ENCODE measurements around the gene VIM. TPM values are rescaled to one million over a fixed set of nuclear protein-coding genes. Genes with fewer than 3 reads are reported as not detected.

VIM gene
- total and polyA plus RNA-seq, 2 donors (not counting 1 experiment from before 2014, with no cell fraction given): 4,882 to 7,192 TPM

DNA sequence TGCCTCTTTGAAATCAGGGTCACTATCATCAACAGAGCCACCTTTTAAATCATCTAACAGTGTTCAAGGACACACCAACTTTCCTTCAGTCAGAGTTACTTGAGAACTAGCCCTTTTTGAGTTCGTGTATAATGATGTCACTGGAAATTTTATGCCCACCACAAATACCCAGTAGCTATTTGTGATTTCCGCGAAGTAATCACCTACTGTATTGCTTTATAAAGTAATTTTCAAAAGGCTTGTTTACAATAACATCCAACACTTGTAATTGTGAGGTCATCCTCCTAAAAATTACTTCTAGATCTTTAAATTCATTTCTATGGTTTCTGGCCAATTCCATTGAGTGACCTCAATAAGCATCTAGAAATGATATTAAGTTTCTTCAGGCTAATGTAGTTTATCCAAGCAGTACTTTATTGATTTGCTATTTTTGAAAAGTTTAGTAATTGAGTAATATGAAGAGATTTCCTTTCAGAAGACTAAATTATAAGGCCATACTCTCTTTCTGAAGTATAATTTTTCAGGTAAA is 39.3 kb upstream of the VIM start:
- H3K27me3 ChIP-seq (ENCODE audit: control insufficient read depth, insufficient read depth, low read length): no peaks in the 10 kb centered on the region
- no peaks in the 10 kb centered on the region for H3K9me3 ChIP-seq (ENCODE audit: control insufficient read depth, insufficient read depth, low read depth, low read length)
- DNase-seq (ENCODE audit: low read depth in 2 of 2): no peak
- no peak overlapping the region for H3K9ac ChIP-seq (ENCODE audit: insufficient read depth, low read length)
- no peak overlapping the region for H3K27ac ChIP-seq (ENCODE audit: insufficient read depth, low read length)
- no peaks in the 10 kb centered on the region for H3K36me3 ChIP-seq (ENCODE audit: control insufficient read depth, insufficient read depth, low read length)
- no peaks in the 10 kb centered on the region for H4K20me1 ChIP-seq (ENCODE audit: control insufficient read depth, extremely low read depth, insufficient read depth, low read length)
- H3K79me2 ChIP-seq (ENCODE audit: control insufficient read depth, insufficient read depth, low read length): no peaks in the 10 kb centered on the region
- TF ChIP-seq, protein P1, sequence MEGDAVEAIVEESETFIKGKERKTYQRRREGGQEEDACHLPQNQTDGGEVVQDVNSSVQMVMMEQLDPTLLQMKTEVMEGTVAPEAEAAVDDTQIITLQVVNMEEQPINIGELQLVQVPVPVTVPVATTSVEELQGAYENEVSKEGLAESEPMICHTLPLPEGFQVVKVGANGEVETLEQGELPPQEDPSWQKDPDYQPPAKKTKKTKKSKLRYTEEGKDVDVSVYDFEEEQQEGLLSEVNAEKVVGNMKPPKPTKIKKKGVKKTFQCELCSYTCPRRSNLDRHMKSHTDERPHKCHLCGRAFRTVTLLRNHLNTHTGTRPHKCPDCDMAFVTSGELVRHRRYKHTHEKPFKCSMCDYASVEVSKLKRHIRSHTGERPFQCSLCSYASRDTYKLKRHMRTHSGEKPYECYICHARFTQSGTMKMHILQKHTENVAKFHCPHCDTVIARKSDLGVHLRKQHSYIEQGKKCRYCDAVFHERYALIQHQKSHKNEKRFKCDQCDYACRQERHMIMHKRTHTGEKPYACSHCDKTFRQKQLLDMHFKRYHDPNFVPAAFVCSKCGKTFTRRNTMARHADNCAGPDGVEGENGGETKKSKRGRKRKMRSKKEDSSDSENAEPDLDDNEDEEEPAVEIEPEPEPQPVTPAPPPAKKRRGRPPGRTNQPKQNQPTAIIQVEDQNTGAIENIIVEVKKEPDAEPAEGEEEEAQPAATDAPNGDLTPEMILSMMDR (conservative IDR thresholded peaks at IDR 0.05 in 1 of 2, IDR thresholded peaks at IDR 0.05 in 1 of 2; ENCODE audit: low read depth in 1 of 2, low read length in 2 of 2): no peak
- no peak for TF ChIP-seq EZH2 (IDR thresholded peaks at IDR 0.05; ENCODE audit: low read length, missing control alignments)
- no peak overlapping the region for H2AFZ ChIP-seq (ENCODE audit: low read length)
- H3K4me3 ChIP-seq (replicated peaks in 1 of 4; ENCODE audit: control extremely low read depth in 1 of 4, insufficient read depth in 1 of 4, low read depth in 3 of 4, low read length in 4 of 4): no peak overlapping the region
- H3K4me1 ChIP-seq (ENCODE audit: control insufficient read depth, extremely low read depth, insufficient read depth, low read length): no peaks in the 10 kb centered on the region
- H3K4me2 ChIP-seq (ENCODE audit: extremely low read depth, insufficient read depth, low read length): no peak overlapping the region

DNA sequence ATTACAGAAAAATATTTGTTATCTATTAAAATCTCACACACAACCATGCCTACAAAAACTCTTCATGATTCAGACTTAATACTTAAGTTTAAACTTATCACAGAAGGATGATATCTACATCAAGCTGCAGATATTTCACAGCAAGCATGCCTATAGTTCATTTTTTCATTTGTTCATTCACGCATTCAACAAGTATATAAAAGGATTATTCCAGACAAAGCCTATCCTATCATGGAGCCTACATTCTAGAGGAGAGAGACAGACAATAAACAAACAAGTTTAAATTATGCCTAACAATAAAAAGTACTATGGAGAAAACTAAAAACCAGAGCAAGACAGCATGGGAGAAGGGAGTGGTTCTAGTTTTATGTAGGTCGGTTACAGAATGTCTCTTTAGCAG is 37.4 kb upstream of the VIM start:
- H3K27ac ChIP-seq (ENCODE audit: insufficient read depth, low read length): no peak overlapping the region
- H4K20me1 ChIP-seq (ENCODE audit: control insufficient read depth, extremely low read depth, insufficient read depth, low read length): no peaks in the 10 kb centered on the region
- TF ChIP-seq EZH2 (IDR thresholded peaks at IDR 0.05; ENCODE audit: low read length, missing control alignments): no peak
- TF ChIP-seq, protein P1 (conservative IDR thresholded peaks at IDR 0.05 in 1 of 2, IDR thresholded peaks at IDR 0.05 in 1 of 2; ENCODE audit: low read depth in 1 of 2, low read length in 2 of 2): no peak
- H3K4me1 ChIP-seq (ENCODE audit: control insufficient read depth, extremely low read depth, insufficient read depth, low read length): no peaks in the 10 kb centered on the region
- no peaks in the 10 kb centered on the region for H3K79me2 ChIP-seq (ENCODE audit: control insufficient read depth, insufficient read depth, low read length)
- no peaks in the 10 kb centered on the region for H3K27me3 ChIP-seq (ENCODE audit: control insufficient read depth, insufficient read depth, low read length)
- DNase-seq (ENCODE audit: low read depth in 2 of 2): no peak
- H3K9me3 ChIP-seq (ENCODE audit: control insufficient read depth, insufficient read depth, low read depth, low read length): no peaks in the 10 kb centered on the region
- H3K9ac ChIP-seq (ENCODE audit: insufficient read depth, low read length): no peak overlapping the region
- no peak overlapping the region for H3K4me2 ChIP-seq (ENCODE audit: extremely low read depth, insufficient read depth, low read length)
- no peak overlapping the region for H3K4me3 ChIP-seq (replicated peaks in 1 of 4; ENCODE audit: control extremely low read depth in 1 of 4, insufficient read depth in 1 of 4, low read depth in 3 of 4, low read length in 4 of 4)
- H2AFZ ChIP-seq (ENCODE audit: low read length): no peak overlapping the region
- no peaks in the 10 kb centered on the region for H3K36me3 ChIP-seq (ENCODE audit: control insufficient read depth, insufficient read depth, low read length)

DNA sequence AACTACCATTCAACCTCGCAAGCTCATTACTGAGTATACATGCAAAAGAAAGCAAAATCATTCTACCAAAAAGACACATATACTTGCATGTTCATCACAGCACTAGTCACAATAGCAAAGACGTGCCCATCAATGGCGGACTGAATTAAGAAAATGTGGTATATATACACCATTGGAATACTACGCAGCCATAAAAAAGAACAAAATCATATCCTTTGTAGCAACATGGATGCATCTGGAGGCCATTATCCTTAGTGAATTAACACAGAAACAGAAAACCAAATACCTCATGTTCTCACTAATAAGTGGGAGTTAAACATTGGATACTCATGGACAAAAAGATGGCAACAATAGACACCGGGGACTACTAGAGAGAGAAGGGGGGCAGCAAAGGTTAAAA is 33.0 kb upstream of the VIM start:
- Histone ChIP-seq H3K9ac (ENCODE audit: insufficient read depth, low read length) (no peak overlapping the region), H3K79me2 (ENCODE audit: control insufficient read depth, insufficient read depth, low read length) (peaks cover 7% of the 10 kb centered on the region), H3K4me3 (replicated peaks in 1 of 4; ENCODE audit: control extremely low read depth in 1 of 4, insufficient read depth in 1 of 4, low read depth in 3 of 4, low read length in 4 of 4) (no peak overlapping the region), H3K27me3 (ENCODE audit: control insufficient read depth, insufficient read depth, low read length) (no peaks in the 10 kb centered on the region), H2AFZ (ENCODE audit: low read length) (no peak overlapping the region), H4K20me1 (ENCODE audit: control insufficient read depth, extremely low read depth, insufficient read depth, low read length) (no peaks in the 10 kb centered on the region), H3K36me3 (ENCODE audit: control insufficient read depth, insufficient read depth, low read length) (no peaks in the 10 kb centered on the region), H3K9me3 (ENCODE audit: control insufficient read depth, insufficient read depth, low read depth, low read length) (no peaks in the 10 kb centered on the region), H3K4me2 (ENCODE audit: extremely low read depth, insufficient read depth, low read length) (no peak overlapping the region), H3K4me1 (ENCODE audit: control insufficient read depth, extremely low read depth, insufficient read depth, low read length) (no peaks in the 10 kb centered on the region), H3K27ac (ENCODE audit: insufficient read depth, low read length) (no peak overlapping the region)
- TF ChIP-seq EZH2 (IDR thresholded peaks at IDR 0.05; ENCODE audit: low read length, missing control alignments): no peak
- TF ChIP-seq, protein P1 (conservative IDR thresholded peaks at IDR 0.05 in 1 of 2, IDR thresholded peaks at IDR 0.05 in 1 of 2; ENCODE audit: low read depth in 1 of 2, low read length in 2 of 2): no peak
- no peak for DNase-seq (ENCODE audit: low read depth in 2 of 2)

Measured in fibroblast of lung (primary cell).